RPMI7951 (cell line): Measurements from ENCODE around the gene TMEM270. TPM values are rescaled to one million over a fixed set of nuclear protein-coding genes. Genes with fewer than 3 reads are reported as not detected.
"Not testable (repeated sequence)": the region's sequence is repeated elsewhere in the genome, so short reads cannot be mapped to it uniquely, and the experiment has no call there.

ENCODE experiments used
- DNase-seq: peaks from one replicate; pipeline ENCODE4 v3.0.0-alpha.2; 2012; ENCODE audit warnings: low read depth
- total RNA-seq: library from RNA; depleted of rRNA; stranded (reverse); fragments of >200 nt; shearing (Covaris generic); gene quantifications from 2 replicates; pipeline ENCODE4 v1.2.3, GENCODE V29; 2014; rRNA removed

TMEM270 gene
- total RNA-seq, result not detected in 2 replicates

- DNase-seq, result no peak
Observed at GRCh38 chr7:73860859-73861258, at the start of gene TMEM270. Gene TMEM270 (plus strand): TSS chr7:73861159. CDS start chr7:73861195, 36 bp downstream.

GRCh38 chr7:73811760-73812168 lies 49.2 kb upstream of the TMEM270 start:
- DNase-seq, result peak; percentile 58

- no peak for DNase-seq
Observed at GRCh38 chr7:73812996-73813395, 48.0 kb upstream of the TMEM270 start.

- no peak for DNase-seq
Observed at GRCh38 chr7:73815436-73815835, 45.5 kb upstream of the TMEM270 start.

- no peak for DNase-seq
Observed at GRCh38 chr7:73817121-73817520, 43.8 kb upstream of the TMEM270 start.

- no peak for DNase-seq
Observed at GRCh38 chr7:73820013-73820412, 40.9 kb upstream of the TMEM270 start.

GRCh38 chr7:73821597-73822285 lies 39.2 kb upstream of the TMEM270 start:
- DNase-seq, result not testable (repeated sequence)

- DNase-seq, result peak; percentile 100
Observed at GRCh38 chr7:73822319-73823173, 38.4 kb upstream of the TMEM270 start.

- no peak for DNase-seq
Observed at GRCh38 chr7:73823257-73823656, 37.7 kb upstream of the TMEM270 start.

- no peak for DNase-seq
Observed at GRCh38 chr7:73823873-73824592, 36.9 kb upstream of the TMEM270 start.

- no peak for DNase-seq
Observed at GRCh38 chr7:73824986-73825385, 36.0 kb upstream of the TMEM270 start.

GRCh38 chr7:73827567-73828106 lies 33.3 kb upstream of the TMEM270 start:
- DNase-seq, result peak; percentile 59

GRCh38 chr7:73828107-73828803 lies 32.7 kb upstream of the TMEM270 start:
- DNase-seq, result peak; percentile 80

GRCh38 chr7:73828972-73829371 lies 32.0 kb upstream of the TMEM270 start:
- DNase-seq, result peak; percentile 63

- no peak for DNase-seq
Observed at GRCh38 chr7:73829505-73829904, 31.5 kb upstream of the TMEM270 start.

GRCh38 chr7:73829921-73830680 lies 30.9 kb upstream of the TMEM270 start:
- no peak for DNase-seq

GRCh38 chr7:73830681-73831583 lies 30.0 kb upstream of the TMEM270 start, which contains the start of gene CLDN4:
Gene CLDN4 (plus strand): TSS chr7:73830996. CDS start chr7:73831202, 206 bp downstream.
- no peak for DNase-seq

- DNase-seq, result no peak
Observed at GRCh38 chr7:73831584-73831833, 29.4 kb upstream of the TMEM270 start.

- DNase-seq, result no peak
Observed at GRCh38 chr7:73831834-73832651, 28.9 kb upstream of the TMEM270 start.
